GM23338 (cell line): ENCODE data around the gene TRABD.

ENCODE experiments used
- CTCF ChIP-seq, 2 experiments: fragments of 200-600 bp in 1 of 2; sonication (generic) in 1 of 2; conservative IDR thresholded peaks; 2 replicates each; pipeline versions ENCODE4 v1.5.1 to v1.6.1; 2016 to 2017; ENCODE audit warnings: antibody characterized with exemption in 2 of 2, low read depth in 2 of 2, mild to moderate bottlenecking in 2 of 2, moderate library complexity in 1 of 2
- ETS1 ChIP-seq: IDR thresholded peaks from 2 replicates; pipeline ENCODE4 v1.6.1; 2016; ENCODE audit warnings: antibody characterized with exemption
- EZH2 ChIP-seq: fragments of 200-600 bp; sonication (generic); IDR thresholded peaks from one replicate; pipeline ENCODE4 v1.8.0; 2017; ENCODE audit warnings: antibody characterized with exemption, mild to moderate bottlenecking, low read depth; ENCODE audit not compliant: unreplicated experiment

- TF ChIP-seq CTCF (conservative IDR thresholded peaks at IDR 0.05; ENCODE audit: low read depth in 2 of 2) (peak in 1 of 2 experiments; percentile 40; a peak in 3 of 4 replicates), EZH2 (no peak), ETS1 (no peak)
These were observed 41.6 kb upstream of the TRABD start for GRCh38 chr22:50144005-50144614.
